Effector memory CD4-positive, alpha-beta T cell (primary cell): ENCODE measurements around the gene JPH2.

Source experiments
- DNase-seq, 3 donors: peaks; one replicate each; pipeline ENCODE4 v3.0.0-alpha.2; 2020
- H3K27ac ChIP-seq: 2 replicates; pipeline ENCODE4 v1.7.0; 2013; ENCODE audit warnings: mild to moderate bottlenecking, low read length, moderate library complexity; ENCODE audit not compliant: insufficient read depth, poor library complexity, severe bottlenecking
- H3K27me3 ChIP-seq: replicated peaks from 2 replicates; pipeline ENCODE4 v1.7.0; 2013; ENCODE audit warnings: mild to moderate bottlenecking, low read length; ENCODE audit not compliant: insufficient read depth, control insufficient read depth, poor library complexity, severe bottlenecking
- H3K36me3 ChIP-seq: 2 replicates; pipeline ENCODE4 v1.7.0; 2013; ENCODE audit warnings: mild to moderate bottlenecking, low read length, moderate library complexity; ENCODE audit not compliant: control insufficient read depth, insufficient read depth
- H3K4me1 ChIP-seq: 2 replicates; pipeline ENCODE4 v1.7.0; 2013; ENCODE audit warnings: low read length, mild to moderate bottlenecking; ENCODE audit not compliant: control insufficient read depth, insufficient read depth, poor library complexity, severe bottlenecking
- H3K4me3 ChIP-seq: 2 replicates; pipeline ENCODE4 v1.7.0; 2013; ENCODE audit warnings: low read length, low read depth, mild to moderate bottlenecking; ENCODE audit not compliant: insufficient read depth, poor library complexity, severe bottlenecking
- H3K9me3 ChIP-seq: 2 replicates; pipeline ENCODE4 v1.7.0; 2013; ENCODE audit warnings: mild to moderate bottlenecking, low read length, moderate library complexity; ENCODE audit not compliant: control insufficient read depth

JPH2 gene

DNA sequence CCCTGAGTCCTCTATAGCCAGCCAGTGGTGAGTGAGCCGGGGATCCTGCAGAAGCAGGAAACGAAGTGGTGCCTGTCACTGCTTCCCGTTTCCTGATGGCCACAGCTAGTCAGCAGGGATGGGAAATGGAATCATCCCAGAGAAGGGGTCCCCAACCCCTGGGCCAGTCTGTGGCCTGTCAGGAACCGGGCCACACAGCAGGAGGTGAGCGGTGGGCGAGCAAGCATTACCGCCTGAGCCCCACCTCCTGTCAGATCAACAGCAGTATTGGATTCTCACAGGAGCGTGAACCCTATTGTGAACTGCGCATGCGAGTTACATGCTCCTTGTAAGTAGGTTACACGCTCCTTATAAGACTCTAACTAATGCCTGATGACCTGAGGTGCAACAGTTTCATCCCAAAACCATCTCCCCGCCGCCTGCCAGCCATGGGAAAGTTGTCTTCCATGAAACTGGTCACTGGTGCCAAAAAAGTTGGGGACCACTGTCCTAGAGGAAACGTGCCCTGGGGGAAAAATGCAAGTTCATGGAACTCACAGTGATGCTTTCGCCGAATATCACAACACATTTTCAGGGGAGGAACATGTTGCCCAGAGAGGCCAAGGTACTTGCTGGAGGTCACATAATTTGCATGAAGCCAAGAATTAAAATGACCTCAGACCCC lies 113.8 kb downstream of the JPH2 start:
- no peak for DNase-seq
- no peak overlapping the region for H3K4me3 ChIP-seq
- no peaks in the 10 kb centered on the region for H3K36me3 ChIP-seq
- H3K27me3 ChIP-seq: peaks cover 4% of the 10 kb centered on the region
- no peak overlapping the region for H3K27ac ChIP-seq
- H3K4me1 ChIP-seq: peaks cover 34% of the 10 kb centered on the region
- H3K9me3 ChIP-seq: no peaks in the 10 kb centered on the region

DNA sequence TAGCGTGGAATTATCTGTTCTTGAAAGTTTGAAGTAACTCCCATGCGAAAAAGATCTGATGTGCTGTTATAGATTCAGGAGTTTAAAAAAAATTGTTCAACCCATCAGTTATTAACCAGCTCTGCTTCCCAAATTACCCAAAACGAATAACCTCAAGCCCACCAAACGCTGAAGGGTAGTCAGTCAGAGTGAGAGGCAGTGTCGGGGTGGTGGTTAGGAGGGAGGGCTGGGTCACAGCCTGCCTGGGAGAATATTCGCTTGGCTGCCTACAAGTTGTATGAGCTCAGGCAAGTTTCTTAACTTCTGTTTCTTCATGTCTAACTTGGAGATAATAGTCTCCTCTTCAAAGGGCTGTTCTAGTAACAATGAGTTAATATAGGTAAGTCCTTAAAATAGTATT lies 114.6 kb downstream of the JPH2 start:
- DNase-seq: no peak
- no peaks in the 10 kb centered on the region for H3K36me3 ChIP-seq
- H3K27me3 ChIP-seq: peaks cover 4% of the 10 kb centered on the region
- H3K4me1 ChIP-seq: peaks cover 37% of the 10 kb centered on the region
- H3K27ac ChIP-seq: no peak overlapping the region
- no peaks in the 10 kb centered on the region for H3K9me3 ChIP-seq
- H3K4me3 ChIP-seq: no peak overlapping the region

DNA sequence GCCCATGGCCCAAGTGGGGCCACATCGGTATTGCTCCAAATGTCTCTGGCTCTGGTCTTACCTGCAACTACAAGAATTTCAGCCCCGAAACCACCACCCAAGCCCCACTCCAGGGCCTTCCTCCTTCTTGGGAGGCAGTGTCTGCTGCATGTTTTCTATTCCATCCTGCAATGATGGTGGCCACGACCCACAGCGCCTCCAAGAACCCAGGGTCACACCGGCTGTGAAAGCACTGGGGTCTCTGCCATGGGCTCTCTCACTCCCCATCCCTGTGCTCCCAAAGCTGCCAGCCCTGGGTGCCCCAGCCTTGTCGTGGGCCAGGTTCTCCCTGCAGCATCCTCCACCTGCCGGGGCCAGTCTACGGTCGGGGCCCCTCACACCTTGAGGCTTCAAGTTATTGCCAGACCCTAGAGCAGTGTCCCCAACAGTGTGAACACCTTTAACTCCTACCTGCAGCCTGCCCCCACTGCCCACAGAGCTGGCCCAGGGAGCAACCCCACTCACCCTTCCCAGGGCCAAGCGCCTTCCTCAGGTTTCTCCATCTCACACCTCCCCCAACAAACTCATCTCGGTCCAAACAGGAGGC lies 115.4 kb downstream of the JPH2 start:
- Histone ChIP-seq H3K9me3 (no peaks in the 10 kb centered on the region), H3K27me3 (peaks cover 4% of the 10 kb centered on the region), H3K4me3 (no peak overlapping the region), H3K27ac (no peak overlapping the region), H3K36me3 (no peaks in the 10 kb centered on the region), H3K4me1 (peaks cover 37% of the 10 kb centered on the region)
- no peak for DNase-seq

DNA sequence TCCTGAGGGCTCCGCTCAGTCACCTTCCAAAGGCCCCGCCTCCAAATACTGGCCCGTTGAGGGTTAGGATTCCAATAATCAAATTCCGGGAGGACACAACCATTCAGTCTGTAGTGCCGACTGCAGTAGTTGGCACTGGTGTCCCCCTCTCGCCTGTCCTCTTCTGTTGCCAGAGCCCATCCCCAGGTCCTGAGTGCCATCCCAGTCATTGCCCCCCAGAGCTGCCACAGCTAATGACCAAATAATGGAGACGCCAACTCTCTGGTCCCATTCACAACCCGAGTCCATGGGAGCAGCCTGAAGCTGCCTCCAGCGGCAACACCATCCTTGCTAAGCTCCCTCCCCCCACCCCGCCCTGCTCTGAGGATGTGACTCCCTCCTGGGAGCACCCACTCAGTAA lies 115.9 kb downstream of the JPH2 start:
- H3K27me3 ChIP-seq: peaks cover 4% of the 10 kb centered on the region
- peak overlapping the region; percentile 59 for H3K27ac ChIP-seq
- no peak for DNase-seq
- H3K4me1 ChIP-seq: peaks cover 37% of the 10 kb centered on the region
- no peak overlapping the region for H3K4me3 ChIP-seq
- H3K36me3 ChIP-seq: no peaks in the 10 kb centered on the region
- H3K9me3 ChIP-seq: no peaks in the 10 kb centered on the region

DNA sequence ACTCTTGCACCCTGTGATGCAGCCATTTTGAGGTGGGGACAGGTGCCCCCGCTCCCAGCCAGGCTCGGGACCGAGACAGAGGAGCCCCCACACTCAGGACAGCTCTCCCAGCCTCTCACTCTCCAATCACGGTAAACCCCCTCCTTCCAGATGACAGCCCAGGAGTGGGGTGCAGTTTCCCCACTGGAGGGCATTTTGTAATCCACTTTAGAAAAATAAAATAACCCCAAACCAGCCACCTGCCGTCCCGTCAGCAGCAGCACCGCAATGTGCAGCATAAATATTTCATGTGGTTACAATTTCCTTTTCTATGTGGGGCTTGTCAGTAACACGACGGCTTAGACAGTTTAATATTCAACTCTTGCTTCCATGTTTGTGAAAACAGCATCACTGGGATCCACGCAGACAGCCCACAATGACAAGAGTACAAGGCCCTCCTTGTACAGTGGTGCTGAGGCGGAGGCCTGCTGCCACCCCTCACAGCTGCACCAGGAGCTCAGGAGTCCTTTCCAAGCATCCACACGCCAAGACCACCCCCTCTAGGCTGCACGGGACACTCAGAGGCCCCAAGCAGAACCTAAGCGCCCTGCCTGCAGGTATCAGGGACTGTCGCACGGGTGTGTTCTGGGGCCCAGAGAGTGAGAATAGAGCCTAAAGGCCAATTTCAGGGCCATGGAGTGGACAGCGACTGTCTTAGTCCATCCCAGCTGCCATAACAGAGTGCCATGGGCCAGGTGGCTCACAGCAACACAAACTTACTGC lies 116.7 kb downstream of the JPH2 start:
- Histone ChIP-seq H3K27ac (peak overlapping the region; percentile 74), H3K27me3 (peaks cover 4% of the 10 kb centered on the region), H3K4me3 (peak overlapping the region; percentile 35), H3K9me3 (no peaks in the 10 kb centered on the region), H3K36me3 (no peaks in the 10 kb centered on the region), H3K4me1 (peaks cover 37% of the 10 kb centered on the region)
- DNase-seq: peak in 1 of 3 donors; percentile 51

DNA sequence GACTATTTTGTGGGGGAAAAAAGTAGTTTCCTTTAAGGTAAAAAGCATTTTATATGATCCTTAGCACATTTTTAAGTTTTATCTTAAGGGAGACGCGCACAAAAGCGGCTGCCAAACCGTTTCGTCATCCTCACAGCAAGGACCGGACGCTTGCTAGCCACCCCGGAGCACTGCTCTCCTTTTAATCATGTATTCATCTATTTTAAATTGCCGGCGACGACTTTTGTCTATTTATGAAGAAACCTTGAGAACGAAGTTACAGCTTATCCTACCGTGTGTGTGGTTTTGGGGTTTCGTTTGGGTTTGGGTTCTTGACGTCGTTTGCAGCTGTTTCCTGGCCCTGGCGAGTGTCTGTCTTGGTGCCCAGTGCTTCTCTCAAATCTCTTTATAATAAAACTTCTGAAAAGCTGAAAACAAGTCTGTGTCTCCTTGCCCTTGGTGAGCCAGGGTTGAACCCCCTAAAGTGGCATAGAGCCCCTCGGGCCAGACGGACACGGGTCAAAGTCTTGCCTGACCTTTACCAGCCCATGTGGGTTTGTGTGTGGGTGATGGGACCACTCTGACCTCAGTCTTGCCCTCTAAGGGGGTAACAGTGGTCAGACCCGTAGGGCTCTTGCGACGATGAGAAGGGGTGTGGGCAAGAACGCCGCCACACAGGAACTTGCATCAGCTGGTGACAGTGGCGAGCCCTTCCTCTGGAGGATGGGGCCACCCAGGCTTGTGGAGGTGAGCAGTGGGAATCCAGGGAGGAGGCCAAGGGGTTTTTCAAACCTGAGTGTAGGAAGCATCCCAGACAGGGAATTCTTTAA lies 117.6 kb downstream of the JPH2 start:
- peak overlapping the region; percentile 74 for H3K27ac ChIP-seq
- peaks cover 37% of the 10 kb centered on the region for H3K4me1 ChIP-seq
- no peaks in the 10 kb centered on the region for H3K9me3 ChIP-seq
- peaks cover 4% of the 10 kb centered on the region for H3K27me3 ChIP-seq
- H3K4me3 ChIP-seq: peak overlapping the region; percentile 36
- H3K36me3 ChIP-seq: no peaks in the 10 kb centered on the region
- DNase-seq: peak; percentile 26 to 61 (median 36)

DNA sequence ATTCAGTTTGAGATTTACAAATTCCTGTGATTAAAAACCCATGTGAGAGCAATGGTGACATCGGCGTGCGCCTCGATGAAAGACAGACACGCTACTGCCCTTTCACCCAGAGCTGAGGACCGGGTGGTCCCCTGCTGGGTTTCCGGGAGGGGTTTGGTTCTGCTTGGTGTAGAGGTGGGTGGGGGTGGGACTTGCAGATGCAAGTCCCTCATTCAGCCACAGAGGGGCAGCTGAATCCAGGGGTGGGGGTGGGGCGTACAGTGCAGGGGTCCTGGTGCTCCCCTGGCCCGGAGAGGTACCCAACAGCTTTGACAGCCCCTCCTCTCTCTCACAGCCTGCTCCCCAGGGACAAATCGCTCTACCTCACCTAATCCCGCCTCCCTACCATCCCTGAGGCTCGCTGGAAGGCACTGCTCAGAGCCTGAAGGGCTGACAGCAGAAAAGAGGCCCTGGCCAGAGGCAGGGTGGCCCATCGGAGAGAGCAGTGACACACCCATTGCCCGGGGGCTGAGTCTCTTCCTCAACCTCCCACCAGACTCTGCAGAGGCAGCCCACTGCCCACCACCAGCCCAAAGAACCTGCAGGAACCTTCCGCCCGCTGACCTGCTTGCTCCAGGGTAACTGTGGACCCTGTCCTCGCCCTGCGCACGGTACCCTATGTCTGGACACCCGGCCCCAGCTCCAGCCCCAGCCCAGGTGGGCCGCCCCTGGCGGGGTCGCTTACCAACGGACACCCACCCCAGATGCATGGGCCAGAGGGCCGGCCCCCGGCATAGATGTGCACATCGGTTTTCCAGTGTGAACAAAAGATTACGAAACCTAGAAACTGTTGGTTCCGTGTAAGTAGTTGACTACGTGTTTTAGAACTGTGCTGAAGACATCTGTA lies 118.4 kb downstream of the JPH2 start:
- Histone ChIP-seq H3K27me3 (peaks cover 4% of the 10 kb centered on the region), H3K4me1 (peaks cover 37% of the 10 kb centered on the region), H3K27ac (peak overlapping the region; percentile 74), H3K4me3 (peak overlapping the region; percentile 36), H3K9me3 (no peaks in the 10 kb centered on the region), H3K36me3 (no peaks in the 10 kb centered on the region)
- no peak for DNase-seq

DNA sequence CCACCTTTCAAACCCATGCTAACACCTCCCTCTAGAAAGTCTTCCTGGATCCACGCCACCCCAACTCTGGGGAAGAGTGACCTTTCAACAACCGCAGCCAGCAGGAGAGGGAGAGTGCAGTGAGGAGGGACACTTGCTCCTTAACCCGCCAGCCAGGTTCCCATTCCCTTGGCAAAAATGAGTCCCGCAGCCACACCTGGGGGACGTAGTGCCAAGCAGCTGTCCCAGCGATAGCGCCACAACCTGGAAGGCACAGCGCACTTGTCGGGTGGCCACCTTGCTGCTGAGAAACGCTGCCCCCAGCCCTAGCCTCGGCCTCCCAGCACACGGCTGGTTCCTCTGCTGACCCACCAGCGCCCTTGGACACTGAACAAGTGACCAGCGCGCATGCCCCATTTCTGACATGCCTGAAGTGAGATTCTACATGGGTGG lies 119.3 kb downstream of the JPH2 start:
- Histone ChIP-seq H3K4me1 (peaks cover 37% of the 10 kb centered on the region), H3K36me3 (no peaks in the 10 kb centered on the region), H3K27ac (no peak overlapping the region), H3K9me3 (no peaks in the 10 kb centered on the region), H3K4me3 (no peak overlapping the region), H3K27me3 (peaks cover 4% of the 10 kb centered on the region)
- DNase-seq: no peak
